Prostate gland (tissue), 2 donors: ENCODE measurements around the gene ENO2.

Experiments
- POLR2A ChIP-seq: fragments of 450-650 bp; IDR thresholded peaks from one replicate; pipeline ENCODE4 v1.6.1; 2016; ENCODE audit warnings: antibody characterized with exemption, mild to moderate bottlenecking
- POLR2AphosphoS5 ChIP-seq: sonication (generic); formaldehyde crosslinking; IDR thresholded peaks from one replicate; pipeline ENCODE4 v1.6.1; 2017; ENCODE audit warnings: antibody characterized with exemption
- TF ChIP-seq, protein P1 (sequence below), 4 experiments: fragments of 200-600 bp in 2 of 4; fragments of 450-650 bp in 2 of 4; sonication (generic) in 2 of 4; IDR thresholded peaks; 1 replicate in 3 of 4; 2 replicates in 1 of 4; pipeline ENCODE4 v1.5.1; 2016 to 2019; ENCODE audit warnings: antibody characterized with exemption in 4 of 4, mild to moderate bottlenecking in 2 of 4, moderate library complexity in 2 of 4

- TF ChIP-seq POLR2A (no peak), POLR2AphosphoS5 (no peak)
- TF ChIP-seq, protein P1, sequence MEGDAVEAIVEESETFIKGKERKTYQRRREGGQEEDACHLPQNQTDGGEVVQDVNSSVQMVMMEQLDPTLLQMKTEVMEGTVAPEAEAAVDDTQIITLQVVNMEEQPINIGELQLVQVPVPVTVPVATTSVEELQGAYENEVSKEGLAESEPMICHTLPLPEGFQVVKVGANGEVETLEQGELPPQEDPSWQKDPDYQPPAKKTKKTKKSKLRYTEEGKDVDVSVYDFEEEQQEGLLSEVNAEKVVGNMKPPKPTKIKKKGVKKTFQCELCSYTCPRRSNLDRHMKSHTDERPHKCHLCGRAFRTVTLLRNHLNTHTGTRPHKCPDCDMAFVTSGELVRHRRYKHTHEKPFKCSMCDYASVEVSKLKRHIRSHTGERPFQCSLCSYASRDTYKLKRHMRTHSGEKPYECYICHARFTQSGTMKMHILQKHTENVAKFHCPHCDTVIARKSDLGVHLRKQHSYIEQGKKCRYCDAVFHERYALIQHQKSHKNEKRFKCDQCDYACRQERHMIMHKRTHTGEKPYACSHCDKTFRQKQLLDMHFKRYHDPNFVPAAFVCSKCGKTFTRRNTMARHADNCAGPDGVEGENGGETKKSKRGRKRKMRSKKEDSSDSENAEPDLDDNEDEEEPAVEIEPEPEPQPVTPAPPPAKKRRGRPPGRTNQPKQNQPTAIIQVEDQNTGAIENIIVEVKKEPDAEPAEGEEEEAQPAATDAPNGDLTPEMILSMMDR (IDR thresholded peaks at IDR 0.05), result no peak
Measured at GRCh38 chr12:6945613-6946012, 31.2 kb downstream of the ENO2 start.
